OCI-LY3 (cell line): ENCODE results near the gene NAA20.

Source experiments
- H2AFZ ChIP-seq: fragments of 200-600, 300-600 bp; shearing (Covaris generic); 2 replicates; pipeline ENCODE4 v1.6.0; 2014; ENCODE audit warnings: antibody characterized with exemption, low read depth, low read length
- H3K27ac ChIP-seq: fragments of 200-600, 300-600 bp; sonication (generic); 2 replicates; pipeline ENCODE4 v1.5.1; 2014; ENCODE audit warnings: mild to moderate bottlenecking, low read length, moderate library complexity, mixed read lengths
- H3K27me3 ChIP-seq: fragments of 200-600, 300-600 bp; sonication (generic); 2 replicates; pipeline ENCODE4 v1.6.1; 2014; ENCODE audit warnings: low read depth, low read length, mixed read lengths
- H3K36me3 ChIP-seq: fragments of 200-600, 300-600 bp; sonication (generic); replicated peaks from 2 replicates; pipeline ENCODE3; 2014; ENCODE audit warnings: low read depth, low read length, mixed read lengths
- H3K4me1 ChIP-seq: fragments of 300-600, 200-600 bp; sonication (generic); 2 replicates; pipeline ENCODE4 v1.6.1; 2014; ENCODE audit warnings: low read length, mixed read lengths
- H3K4me2 ChIP-seq: fragments of 200-600, 300-600 bp; sonication (generic); 2 replicates; pipeline ENCODE4 v1.6.1; 2014; ENCODE audit warnings: low read length, mixed read lengths
- H3K4me3 ChIP-seq: fragments of 300-600, 200-600 bp; sonication (generic); 2 replicates; pipeline ENCODE4 v1.5.1; 2014; ENCODE audit warnings: antibody characterized with exemption, mild to moderate bottlenecking, low read length, moderate library complexity
- H3K79me2 ChIP-seq: fragments of 300-600, 200-600 bp; shearing (Covaris generic); 2 replicates; pipeline ENCODE4 v1.6.1; 2014; ENCODE audit warnings: mild to moderate bottlenecking, low read length, mixed read lengths
- H3K9ac ChIP-seq: fragments of 300-600, 200-600 bp; shearing (Covaris generic); 2 replicates; pipeline ENCODE4 v1.6.0; 2014; ENCODE audit warnings: mild to moderate bottlenecking, low read length, moderate library complexity
- H3K9me3 ChIP-seq: fragments of 200-600, 300-600 bp; shearing (Covaris generic); 2 replicates; pipeline ENCODE4 v1.6.1; 2014; ENCODE audit warnings: low read length, mixed read lengths; ENCODE audit not compliant: insufficient read depth
- H4K20me1 ChIP-seq: fragments of 200-600, 300-600 bp; sonication (generic); 2 replicates; pipeline ENCODE4 v1.6.1; 2016; ENCODE audit warnings: low read length, mixed read lengths; ENCODE audit not compliant: insufficient read depth
- CTCF ChIP-seq: fragments of 200-600, 300-600 bp; sonication (generic); IDR thresholded peaks from 2 replicates; pipeline ENCODE4 v1.5.1; 2014; ENCODE audit warnings: antibody characterized with exemption, low read length, low read depth
- EZH2phosphoT487 ChIP-seq: fragments of 200-600 bp; shearing (Covaris generic); IDR thresholded peaks from 2 replicates; pipeline ENCODE4 v1.6.1; 2018; ENCODE audit warnings: antibody characterized with exemption, mixed run types, low read depth

Gene NAA20

GRCh38 chr20:20052074-20052970, 35.2 kb downstream of the NAA20 start, which contains the start of the genes CFAP61 and CRNKL1:
TSS of gene CFAP61 (plus strand) at chr20:20052532. CDS start at chr20:20056654, 4,122 bp downstream.
TSS of gene CRNKL1 (minus strand) at chr20:20052466. CDS start at chr20:20052342, 124 bp downstream.
- H4K20me1 ChIP-seq = no peaks in the 10 kb centered on the region
- no peaks in the 10 kb centered on the region for H3K27me3 ChIP-seq
- H3K9me3 ChIP-seq = no peaks in the 10 kb centered on the region
- H3K4me2 ChIP-seq = peak within 1 kb of the TSS; percentile 89
- peaks cover 13% of the 10 kb centered on the region for H3K4me1 ChIP-seq
- TF ChIP-seq CTCF (no peak), EZH2phosphoT487 (no peak)
- peaks cover 18% of the 10 kb centered on the region for H3K79me2 ChIP-seq
- peak within 1 kb of the TSS; percentile 89 for H2AFZ ChIP-seq
- peaks cover 25% of the 10 kb centered on the region for H3K36me3 ChIP-seq
- peak within 1 kb of the TSS; percentile 68 for H3K27ac ChIP-seq
- peak within 1 kb of the TSS; percentile 84 for H3K9ac ChIP-seq
- H3K4me3 ChIP-seq = peak within 1 kb of the TSS; percentile 92

GRCh38 chr20:20060234-20060998, 43.3 kb downstream of the NAA20 start:
- H3K4me1 ChIP-seq = no peaks in the 10 kb centered on the region
- H3K79me2 ChIP-seq = no peaks in the 10 kb centered on the region
- no peaks in the 10 kb centered on the region for H3K9me3 ChIP-seq
- H3K4me2 ChIP-seq = no peak overlapping the region
- H3K4me3 ChIP-seq = no peak overlapping the region
- TF ChIP-seq CTCF = no peak
- no peak for TF ChIP-seq EZH2phosphoT487
- H3K27me3 ChIP-seq = peaks cover 22% of the 10 kb centered on the region
- H3K9ac ChIP-seq = no peak overlapping the region
- H3K36me3 ChIP-seq = no peaks in the 10 kb centered on the region
- no peaks in the 10 kb centered on the region for H4K20me1 ChIP-seq
- H2AFZ ChIP-seq = no peak overlapping the region
- no peak overlapping the region for H3K27ac ChIP-seq

GRCh38 chr20:20063941-20064702, 47.0 kb downstream of the NAA20 start:
- H2AFZ ChIP-seq = no peak overlapping the region
- TF ChIP-seq EZH2phosphoT487 (no peak), CTCF (no peak)
- no peak overlapping the region for H3K4me2 ChIP-seq
- no peak overlapping the region for H3K4me3 ChIP-seq
- no peaks in the 10 kb centered on the region for H3K9me3 ChIP-seq
- no peak overlapping the region for H3K27ac ChIP-seq
- H3K4me1 ChIP-seq = no peaks in the 10 kb centered on the region
- H3K36me3 ChIP-seq = no peaks in the 10 kb centered on the region
- H3K27me3 ChIP-seq = peaks cover 22% of the 10 kb centered on the region
- H3K9ac ChIP-seq = no peak overlapping the region
- H3K79me2 ChIP-seq = no peaks in the 10 kb centered on the region
- no peaks in the 10 kb centered on the region for H4K20me1 ChIP-seq
